Astrocyte of the spinal cord (primary cell): ENCODE data around the gene KRT2.

Experiments
- DNase-seq: peaks from one replicate; pipeline ENCODE4 v3.0.0; 2011; ENCODE audit warnings: low read depth, low spot score
- H3K4me3 ChIP-seq: 2 replicates; pipeline ENCODE4 v1.5.1; 2011; ENCODE audit warnings: low read depth, mild to moderate bottlenecking, low read length, moderate library complexity
- in situ Hi-C: cut with HindIII; loops from 2 replicates; pipeline ENCODE4 v1.10.0; 2017; ENCODE audit warnings: low sequenced_read_pairs
- TF ChIP-seq, protein P1 (sequence below): IDR thresholded peaks from 2 replicates; pipeline ENCODE4 v1.5.1; 2012; ENCODE audit warnings: low read depth, mild to moderate bottlenecking, low read length, inconsistent platforms

The KRT2 gene

DNA sequence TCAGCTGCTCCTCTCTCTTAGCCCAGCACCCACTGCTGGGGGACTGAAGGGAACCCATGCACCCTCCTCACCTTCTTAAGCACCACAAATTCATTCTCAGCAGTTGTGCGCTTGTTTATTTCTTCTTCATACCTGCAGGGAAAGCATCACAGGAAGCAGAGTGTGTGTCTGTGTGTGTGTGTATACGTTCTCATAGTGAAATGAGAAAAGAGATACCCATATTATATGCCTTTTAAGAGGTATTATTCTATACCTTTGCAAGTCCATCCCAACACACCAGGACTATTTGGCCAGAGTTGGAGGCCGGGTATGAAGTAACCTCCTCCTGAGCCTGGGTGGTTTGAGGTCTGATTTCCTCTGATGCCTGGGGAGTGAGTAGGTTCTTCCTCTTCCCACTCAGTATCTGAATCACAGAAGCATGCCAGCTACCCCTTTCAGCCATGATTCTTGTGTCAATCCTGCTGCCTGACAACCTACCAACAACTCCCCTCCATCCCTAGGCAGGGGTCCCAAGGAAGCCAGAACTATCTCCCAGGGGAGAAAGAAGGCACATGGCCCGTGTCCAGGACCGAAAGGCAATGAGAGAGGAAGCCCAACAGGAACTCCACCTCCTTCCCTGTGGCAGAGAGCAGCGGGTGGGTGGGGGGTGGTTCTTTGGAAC lies 36.7 kb downstream of the KRT2 start:
- no peak for DNase-seq
- TF ChIP-seq, protein P1, sequence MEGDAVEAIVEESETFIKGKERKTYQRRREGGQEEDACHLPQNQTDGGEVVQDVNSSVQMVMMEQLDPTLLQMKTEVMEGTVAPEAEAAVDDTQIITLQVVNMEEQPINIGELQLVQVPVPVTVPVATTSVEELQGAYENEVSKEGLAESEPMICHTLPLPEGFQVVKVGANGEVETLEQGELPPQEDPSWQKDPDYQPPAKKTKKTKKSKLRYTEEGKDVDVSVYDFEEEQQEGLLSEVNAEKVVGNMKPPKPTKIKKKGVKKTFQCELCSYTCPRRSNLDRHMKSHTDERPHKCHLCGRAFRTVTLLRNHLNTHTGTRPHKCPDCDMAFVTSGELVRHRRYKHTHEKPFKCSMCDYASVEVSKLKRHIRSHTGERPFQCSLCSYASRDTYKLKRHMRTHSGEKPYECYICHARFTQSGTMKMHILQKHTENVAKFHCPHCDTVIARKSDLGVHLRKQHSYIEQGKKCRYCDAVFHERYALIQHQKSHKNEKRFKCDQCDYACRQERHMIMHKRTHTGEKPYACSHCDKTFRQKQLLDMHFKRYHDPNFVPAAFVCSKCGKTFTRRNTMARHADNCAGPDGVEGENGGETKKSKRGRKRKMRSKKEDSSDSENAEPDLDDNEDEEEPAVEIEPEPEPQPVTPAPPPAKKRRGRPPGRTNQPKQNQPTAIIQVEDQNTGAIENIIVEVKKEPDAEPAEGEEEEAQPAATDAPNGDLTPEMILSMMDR, result no peak
- in situ Hi-C loops, result no loop called here
- H3K4me3 ChIP-seq, result no peak overlapping the region

DNA sequence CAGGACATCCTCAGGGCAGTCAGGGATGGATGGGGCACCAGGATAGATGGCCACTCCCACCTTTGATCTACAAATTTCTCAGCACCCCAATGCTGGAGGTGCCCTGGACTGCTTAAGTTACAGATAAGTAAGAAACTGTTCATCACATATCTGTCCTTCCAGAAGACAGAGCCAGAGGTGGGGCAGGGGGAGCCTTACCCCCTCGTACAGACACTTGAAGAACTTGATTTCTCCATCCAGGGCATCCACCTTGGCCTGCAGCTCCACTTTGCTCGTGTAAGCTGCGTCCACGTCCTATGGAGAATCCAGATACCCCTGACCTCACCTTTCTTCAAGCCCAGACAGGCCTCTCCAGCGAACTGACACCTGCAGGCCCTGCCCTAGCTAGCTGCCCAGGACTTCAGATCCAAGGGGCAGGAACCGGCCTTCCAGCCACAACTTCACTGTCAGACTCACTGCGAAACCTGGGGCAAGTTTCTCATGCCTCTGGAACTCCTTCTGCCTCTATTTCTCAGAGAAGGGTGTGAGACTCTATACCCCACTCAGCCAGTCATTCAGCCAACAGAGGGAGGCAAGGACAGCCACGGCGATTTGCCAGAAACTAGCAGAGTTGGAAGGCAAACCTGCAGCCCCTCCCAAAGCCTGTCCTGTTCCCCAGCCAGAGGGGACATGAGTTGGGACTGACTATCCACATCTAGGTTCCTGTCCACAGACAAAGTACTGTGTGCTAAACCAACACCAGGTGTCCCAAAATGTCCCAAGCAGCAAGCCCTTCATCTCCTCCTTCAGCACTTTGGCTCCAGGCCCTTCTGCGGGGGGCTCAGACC lies 37.4 kb downstream of the KRT2 start:
- no peak overlapping the region for H3K4me3 ChIP-seq
- no peak for DNase-seq
- TF ChIP-seq, protein P1, result no peak
- in situ Hi-C loops, result no loop called here

DNA sequence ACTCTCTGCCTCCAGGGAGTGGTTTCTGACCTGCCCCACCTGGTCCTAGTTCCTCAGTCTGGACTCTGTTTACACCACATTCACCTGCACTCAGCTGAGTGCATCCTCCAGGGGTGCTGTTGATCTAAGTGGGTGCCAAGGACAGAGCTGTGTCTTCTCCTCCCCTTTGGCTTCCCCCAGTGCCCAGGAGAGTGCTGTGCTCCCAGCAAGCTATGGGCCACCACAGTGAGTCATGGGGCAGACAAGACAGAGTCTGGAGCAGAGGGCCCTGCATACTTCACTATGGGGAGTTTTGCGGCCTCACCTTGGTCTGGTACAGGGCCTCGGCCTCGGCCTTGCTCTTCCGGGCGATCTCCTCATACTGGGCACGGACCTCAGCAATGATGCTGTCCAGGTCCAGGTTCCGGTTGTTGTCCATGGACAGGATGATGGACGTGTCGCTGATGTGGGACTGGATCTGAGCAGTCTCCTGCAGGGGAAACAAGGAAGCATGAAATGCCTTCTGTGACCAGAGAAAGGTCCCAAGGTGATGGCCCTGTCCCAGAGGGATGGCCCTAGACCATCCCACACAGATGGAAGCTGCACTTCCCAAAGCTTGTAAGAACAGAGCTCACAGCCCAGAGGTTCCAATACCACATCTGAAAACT lies 38.5 kb downstream of the KRT2 start:
- TF ChIP-seq, protein P1, result no peak
- no peak overlapping the region for H3K4me3 ChIP-seq
- in situ Hi-C loops, result no loop called here
- no peak for DNase-seq

DNA sequence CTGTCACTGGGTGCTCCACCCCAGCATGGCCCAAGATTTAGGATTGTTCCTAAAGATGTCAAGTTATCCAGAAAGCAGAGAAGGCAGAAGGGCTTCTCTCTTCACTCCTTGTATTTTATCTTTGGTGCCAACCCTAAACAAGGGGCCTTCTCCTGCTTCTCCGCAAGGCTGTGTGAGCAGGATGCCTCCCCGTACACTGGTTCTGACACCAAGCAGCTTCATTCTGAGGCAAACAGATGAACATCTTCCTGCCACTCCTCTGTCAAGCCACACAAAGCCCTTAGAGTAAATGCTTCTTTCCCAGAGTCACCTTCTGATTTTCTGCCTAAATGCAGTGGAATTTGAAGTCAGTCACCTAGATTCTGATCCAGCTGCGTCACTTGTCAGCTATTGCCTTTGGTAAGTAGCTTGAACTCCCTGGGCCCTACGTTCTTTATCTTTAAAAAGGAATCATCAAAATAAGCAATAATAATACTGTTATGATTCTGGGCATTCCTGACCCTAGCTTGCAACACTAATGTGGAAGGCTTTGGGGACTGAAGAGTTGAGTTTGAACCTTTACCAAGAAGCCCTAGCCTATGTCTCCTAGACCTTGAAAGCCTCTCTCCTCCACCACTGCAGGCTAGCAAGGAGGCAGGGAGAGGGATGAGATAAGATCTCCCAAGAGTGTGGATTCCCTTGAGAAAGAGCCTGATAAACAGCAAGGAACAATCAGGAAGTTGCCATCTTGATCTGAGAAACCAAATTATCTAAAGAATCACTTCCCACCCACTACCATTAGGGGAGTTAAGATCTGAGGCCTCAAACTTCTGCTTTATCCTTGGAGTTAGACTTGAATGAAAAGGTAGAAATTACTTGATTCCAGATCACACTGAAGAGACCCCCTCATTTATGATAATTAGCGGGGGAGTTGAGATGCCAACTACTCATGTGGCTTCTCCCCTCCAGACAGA lies 39.3 kb downstream of the KRT2 start:
- DNase-seq, result no peak
- H3K4me3 ChIP-seq, result no peak overlapping the region
- in situ Hi-C loops, result no loop called here
- TF ChIP-seq, protein P1, result no peak

DNA sequence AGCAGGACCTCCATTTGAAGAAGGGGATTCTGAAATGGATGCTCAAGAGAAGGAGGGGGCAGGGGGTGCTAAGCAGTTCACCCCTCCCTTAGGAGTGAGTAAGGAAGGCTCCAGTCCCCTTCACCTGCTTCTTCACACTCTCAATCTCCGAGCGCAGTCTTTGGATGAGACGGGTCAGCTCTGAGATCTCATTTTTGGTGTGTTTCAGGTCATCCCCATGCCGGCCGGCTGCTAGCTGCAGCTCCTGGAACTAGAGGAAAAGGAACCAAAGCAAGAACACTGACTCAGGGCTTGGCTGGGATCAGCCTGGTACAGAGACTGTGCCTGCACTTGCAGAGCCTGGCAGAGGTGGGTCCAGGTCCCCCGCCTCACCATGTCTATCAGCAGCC lies 40.9 kb downstream of the KRT2 start:
- no peak for DNase-seq
- in situ Hi-C loops, result no loop called here
- TF ChIP-seq, protein P1, result no peak
- no peak overlapping the region for H3K4me3 ChIP-seq
